Measurements from ENCODE around the gene VPS52.
"Not testable (repeated sequence)": the region's sequence is repeated elsewhere in the genome, so short reads cannot be mapped to it uniquely, and the experiment has no call there.

VPS52 gene

GRCh38 chr6:33275795-33276580 lies 4.3 kb upstream of the VPS52 start:
- POLR2A ChIA-PET: interaction anchor here (0.5 to 6.5 kb wide), 17 partner anchors 14 to 304 kb away, joined by 3 to 92 read pairs (median 6); partner anchors contain the start of genes CUTA, PFDN6, RGL2 and WDR46
- peak overlapping the region; percentile 56; the same call in 1 of the 2 replicates for H3K4me3 ChIP-seq (ENCODE audit: low read depth, low read length)
- TF ChIP-seq PATZ1 (tag by site-specific recombination; IDR thresholded peaks at IDR 0.05) (peak; percentile 14; the same call in 1 of the 2 replicates), ZNF600 (tag by site-specific recombination; IDR thresholded peaks at IDR 0.05) (0 out of 2 replicates have a peak, but pooled peaks have one; percentile 23), GLIS2 (tag by site-specific recombination; IDR thresholded peaks at IDR 0.05) (peak; percentile 32; the same call in 1 of the 2 replicates)
- peaks cover 23 to 79% of the 10 kb centered on the region in 2 experiments for H3K36me3 ChIP-seq (ENCODE audit: control insufficient read depth in 2 of 2, insufficient read depth in 1 of 2, low read length in 2 of 2)
- CTCF ChIA-PET: interaction anchor here (0.6 to 1.8 kb wide), 12 partner anchors 13 to 520 kb away, joined by 3 to 22 read pairs (median 4); partner anchors contain the start of genes CUTA, PFDN6, WDR46 and ZBTB22
- peak overlapping the region; percentile 79 for H3K27ac ChIP-seq (ENCODE audit: extremely low read depth, low read depth, low read length)
- peaks cover 31% of the 10 kb centered on the region for H3K4me1 ChIP-seq (ENCODE audit: control insufficient read depth, insufficient read depth, low read length)
- H3K9me3 ChIP-seq (ENCODE audit: control insufficient read depth, insufficient read depth, low read depth, low read length): not testable (repeated sequence)

DNA sequence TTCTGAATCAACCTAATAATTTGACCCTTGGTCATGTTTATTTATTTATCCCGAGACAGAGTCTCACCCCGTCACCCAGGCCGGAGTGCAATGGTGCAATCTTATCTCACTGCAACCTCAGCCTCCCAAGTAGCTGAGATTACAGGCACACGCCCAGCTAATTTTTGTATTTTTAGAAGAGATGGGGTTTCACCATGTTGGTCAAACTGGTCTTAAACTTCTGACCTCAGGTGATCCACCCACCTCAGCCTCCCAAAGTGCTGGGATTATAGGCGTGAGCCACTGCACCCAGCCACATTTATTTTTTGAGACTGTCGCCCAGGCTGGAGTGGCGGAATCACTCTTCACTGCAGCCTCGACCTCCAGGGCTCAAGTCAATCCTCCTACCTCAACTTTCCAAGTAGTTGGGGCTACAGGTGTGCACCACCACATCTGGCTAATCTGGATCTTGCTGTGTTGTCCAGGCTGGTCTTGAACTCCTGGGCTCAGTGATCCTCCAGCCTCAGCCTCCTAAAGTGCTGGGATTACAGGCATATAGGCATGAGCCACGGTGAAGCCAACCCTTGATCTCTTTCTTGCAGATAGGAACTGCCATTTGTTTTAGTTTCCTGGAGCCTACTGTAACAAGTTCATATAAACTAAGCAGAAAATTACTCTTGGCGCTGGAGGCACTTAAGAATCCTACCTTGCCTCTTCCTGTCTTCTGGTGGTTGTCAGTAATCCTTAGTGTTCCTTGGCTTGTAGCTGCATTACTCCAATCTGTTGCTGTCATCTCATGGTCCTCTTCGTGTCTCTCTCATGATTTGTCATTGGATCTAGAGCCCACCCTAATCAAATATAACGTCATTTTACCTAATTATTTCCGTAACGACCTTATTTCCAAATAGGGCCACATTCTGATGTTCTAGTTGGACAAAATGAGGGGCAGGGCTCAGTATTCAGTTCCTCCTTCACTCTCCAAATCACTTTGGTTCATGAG lies 2.5 kb upstream of the VPS52 start:
- Histone ChIP-seq H3K4me1 (ENCODE audit: control insufficient read depth, insufficient read depth, low read length) (peaks cover 27% of the 10 kb centered on the region), H3K36me3 (ENCODE audit: control insufficient read depth in 2 of 2, insufficient read depth in 1 of 2, low read length in 2 of 2) (peaks cover 23 to 71% of the 10 kb centered on the region in 2 experiments), H3K4me3 (ENCODE audit: low read depth, low read length) (peak overlapping the region; percentile 13; the same call in 1 of the 2 replicates), H3K27ac (ENCODE audit: extremely low read depth, low read depth, low read length) (peak overlapping the region; percentile 79), H3K9me3 (ENCODE audit: control insufficient read depth, insufficient read depth, low read depth, low read length) (no peaks in the 10 kb centered on the region)
- POLR2A ChIA-PET: interaction anchor here (1.0 kb wide), 1 partner anchor 25 kb away, joined by 4 read pairs; the partner anchor contains the start of gene RGL2
- TF ChIP-seq ZBTB11 (tag by site-specific recombination; conservative IDR thresholded peaks at IDR 0.05; ENCODE audit: low read depth) (no peak), SCRT2 (tag by site-specific recombination; IDR thresholded peaks at IDR 0.05) (peak; percentile 54), PATZ1 (tag by site-specific recombination; IDR thresholded peaks at IDR 0.05) (no peak), ZNF629 (tag by site-specific recombination; IDR thresholded peaks at IDR 0.05) (0 out of 2 replicates have a peak, but pooled peaks have one; percentile 12), ZNF121 (tag by site-specific recombination; IDR thresholded peaks at IDR 0.05) (peak; percentile 92), ZNF335 (tag by site-specific recombination; conservative IDR thresholded peaks at IDR 0.05) (no peak), BCL11B (tag by site-specific recombination; IDR thresholded peaks at IDR 0.05; ENCODE audit: low read depth) (peak; percentile 37), PRDM1 (tag by site-specific recombination; IDR thresholded peaks at IDR 0.05) (no peak)
- TF ChIP-seq, protein P1, sequence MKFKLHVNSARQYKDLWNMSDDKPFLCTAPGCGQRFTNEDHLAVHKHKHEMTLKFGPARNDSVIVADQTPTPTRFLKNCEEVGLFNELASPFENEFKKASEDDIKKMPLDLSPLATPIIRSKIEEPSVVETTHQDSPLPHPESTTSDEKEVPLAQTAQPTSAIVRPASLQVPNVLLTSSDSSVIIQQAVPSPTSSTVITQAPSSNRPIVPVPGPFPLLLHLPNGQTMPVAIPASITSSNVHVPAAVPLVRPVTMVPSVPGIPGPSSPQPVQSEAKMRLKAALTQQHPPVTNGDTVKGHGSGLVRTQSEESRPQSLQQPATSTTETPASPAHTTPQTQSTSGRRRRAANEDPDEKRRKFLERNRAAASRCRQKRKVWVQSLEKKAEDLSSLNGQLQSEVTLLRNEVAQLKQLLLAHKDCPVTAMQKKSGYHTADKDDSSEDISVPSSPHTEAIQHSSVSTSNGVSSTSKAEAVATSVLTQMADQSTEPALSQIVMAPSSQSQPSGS (tag by site-specific recombination; IDR thresholded peaks at IDR 0.05; ENCODE audit: low read depth): 0 out of 2 replicates have a peak, but pooled peaks have one; percentile 52
- CTCF ChIA-PET: interaction anchor here (0.9 to 1.1 kb wide), 3 partner anchors 14 to 110 kb away, joined by 3 read pairs; no protein-coding TSS in a partner anchor
